ENCODE results near the gene HSPD1.

Gene HSPD1

GRCh38 chr2:197499594-197500502, at the start of gene HSPD1, which contains the start of gene HSPE1:
Gene HSPD1 (minus strand): TSS chr2:197499840. CDS start chr2:197498848, 992 bp downstream.
Gene HSPE1 (plus strand): TSS chr2:197500379. CDS start chr2:197500437, 58 bp downstream.
- peak; percentile 98 for DNase-seq (ENCODE audit: low read depth in 2 of 2)

- DNase-seq (ENCODE audit: low read depth in 2 of 2), result no peak
Measured at GRCh38 chr2:197548582-197548981, 48.9 kb upstream of the HSPD1 start.

- no peak for DNase-seq (ENCODE audit: low read depth in 2 of 2)
Measured at GRCh38 chr2:197547163-197547900, 47.7 kb upstream of the HSPD1 start.

- no peak for DNase-seq (ENCODE audit: low read depth in 2 of 2)
Measured at GRCh38 chr2:197543206-197543605, 43.6 kb upstream of the HSPD1 start.

GRCh38 chr2:197539734-197540133, 40.1 kb upstream of the HSPD1 start:
- no peak for DNase-seq (ENCODE audit: low read depth in 2 of 2)

GRCh38 chr2:197538412-197538811, 38.8 kb upstream of the HSPD1 start:
- DNase-seq (ENCODE audit: low read depth in 2 of 2), result no peak

- DNase-seq (ENCODE audit: low read depth in 2 of 2), result no peak
Measured at GRCh38 chr2:197517150-197517549, 17.5 kb upstream of the HSPD1 start.

GRCh38 chr2:197516393-197516761, 16.7 kb upstream of the HSPD1 start:
- no peak for DNase-seq (ENCODE audit: low read depth in 2 of 2)

GRCh38 chr2:197515739-197516392, 16.2 kb upstream of the HSPD1 start, which contains the start of gene MOB4:
Gene MOB4 (plus strand): TSS chr2:197516066. CDS start chr2:197516087, 21 bp downstream.
- peak; percentile 88 to 92 for DNase-seq (ENCODE audit: low read depth in 2 of 2)

GRCh38 chr2:197515315-197515738, 15.7 kb upstream of the HSPD1 start:
- no peak for DNase-seq (ENCODE audit: low read depth in 2 of 2)

- DNase-seq (ENCODE audit: low read depth in 2 of 2), result no peak
Measured at GRCh38 chr2:197514754-197515153, 15.1 kb upstream of the HSPD1 start.

GRCh38 chr2:197513915-197514314, 14.3 kb upstream of the HSPD1 start:
- DNase-seq (ENCODE audit: low read depth in 2 of 2), result no peak

GRCh38 chr2:197506658-197507057, 7.0 kb upstream of the HSPD1 start:
- no peak for DNase-seq (ENCODE audit: low read depth in 2 of 2)

- DNase-seq (ENCODE audit: low read depth in 2 of 2), result no peak
Measured at GRCh38 chr2:197504512-197504911, 4.9 kb upstream of the HSPD1 start.

GRCh38 chr2:197504000-197504399, 4.4 kb upstream of the HSPD1 start:
- DNase-seq (ENCODE audit: low read depth in 2 of 2), result no peak

GRCh38 chr2:197502685-197503084, 3.0 kb upstream of the HSPD1 start:
- no peak for DNase-seq (ENCODE audit: low read depth in 2 of 2)

- DNase-seq (ENCODE audit: low read depth in 2 of 2), result no peak
Measured at GRCh38 chr2:197502201-197502600, 2.6 kb upstream of the HSPD1 start.

- no peak for DNase-seq (ENCODE audit: low read depth in 2 of 2)
Measured at GRCh38 chr2:197500503-197501131, 977 bp upstream of the HSPD1 start.

GRCh38 chr2:197498937-197499593, 575 bp downstream of the HSPD1 start:
- peak; percentile 40 to 44 for DNase-seq (ENCODE audit: low read depth in 2 of 2)

- DNase-seq (ENCODE audit: low read depth in 2 of 2), result no peak
Measured at GRCh38 chr2:197498235-197498936, 1.3 kb downstream of the HSPD1 start.

Measured in stimulated activated CD8-positive, alpha-beta memory T cell treated with anti-CD3 and anti-CD28 coated beads, Interleukin-15, amount 100 ng/mL, for 48 hours (primary cell).